SK-N-DZ (cell line): ENCODE data around the gene GBE1.

Experiments
- DNase-seq: peaks from one replicate; pipeline ENCODE4 v3.0.0-alpha.2; 2015; ENCODE audit warnings: low spot score

The GBE1 gene

DNA sequence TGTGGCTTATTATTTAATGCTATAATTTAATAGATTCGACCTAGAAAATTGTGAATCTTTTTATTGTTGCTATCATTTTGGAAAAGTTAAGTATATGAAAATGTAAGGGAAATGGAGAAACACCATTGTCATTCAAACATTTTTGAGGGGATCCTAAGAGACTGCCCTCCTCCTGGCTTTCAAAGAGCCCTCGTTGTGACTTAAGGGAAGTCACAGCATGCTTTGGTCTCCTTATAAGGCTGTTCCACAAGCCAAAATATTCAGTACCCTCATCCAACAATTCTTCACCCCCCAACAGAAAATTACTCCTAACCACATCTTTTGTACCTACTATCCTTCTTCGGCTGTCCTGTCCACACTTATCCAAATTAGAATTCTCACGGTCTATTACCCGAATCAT, 140.2 kb downstream of the GBE1 start:
- DNase-seq, result no peak

DNA sequence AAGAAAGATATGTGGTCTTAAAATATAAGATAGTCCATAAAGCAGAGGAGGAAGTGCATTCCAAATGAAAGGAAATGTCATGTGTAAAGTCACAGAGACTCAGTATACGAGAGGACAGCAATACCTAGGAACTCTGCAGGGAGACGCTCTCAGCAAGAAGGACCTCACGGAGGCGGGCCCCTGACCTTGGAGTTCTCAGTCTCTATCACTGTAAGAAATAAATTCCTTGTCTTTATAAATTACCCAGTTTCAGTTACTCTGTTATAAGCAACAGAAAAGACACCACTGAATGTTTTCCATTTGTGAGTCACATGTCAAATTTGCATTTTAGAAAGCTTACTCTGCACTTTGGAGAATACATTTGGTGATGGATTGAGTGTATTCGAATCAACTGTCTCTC, 140.6 kb downstream of the GBE1 start:
- DNase-seq, result no peak

GRCh38 chr3:81612768-81613167, 148.7 kb downstream of the GBE1 start:
- no peak for DNase-seq

DNA sequence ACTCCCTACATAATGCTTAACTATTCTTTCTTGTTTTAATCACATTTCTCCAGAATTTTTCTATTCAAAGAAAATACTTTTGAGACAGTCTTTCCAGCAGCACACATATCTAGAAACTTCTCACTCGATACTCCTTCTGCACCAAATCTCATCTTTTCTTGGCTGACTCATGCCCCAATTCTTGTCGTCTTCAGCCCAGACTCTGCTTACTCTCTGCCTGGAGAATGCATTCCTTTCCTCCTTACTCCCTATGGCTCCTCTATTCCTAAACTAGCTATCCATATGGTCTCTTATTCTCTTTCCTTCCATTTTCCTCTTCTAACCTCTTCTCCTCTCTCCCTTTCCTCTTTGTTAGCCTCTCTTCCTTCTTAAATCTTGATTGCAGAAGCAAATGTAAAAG, 158.7 kb downstream of the GBE1 start:
- DNase-seq, result no peak

- DNase-seq, result no peak
Measured at GRCh38 chr3:81601707-81602305, 159.6 kb downstream of the GBE1 start.

GRCh38 chr3:81592101-81592500, 169.3 kb downstream of the GBE1 start:
- no peak for DNase-seq

- no peak for DNase-seq
Measured at GRCh38 chr3:81585937-81586336, 175.5 kb downstream of the GBE1 start.

DNA sequence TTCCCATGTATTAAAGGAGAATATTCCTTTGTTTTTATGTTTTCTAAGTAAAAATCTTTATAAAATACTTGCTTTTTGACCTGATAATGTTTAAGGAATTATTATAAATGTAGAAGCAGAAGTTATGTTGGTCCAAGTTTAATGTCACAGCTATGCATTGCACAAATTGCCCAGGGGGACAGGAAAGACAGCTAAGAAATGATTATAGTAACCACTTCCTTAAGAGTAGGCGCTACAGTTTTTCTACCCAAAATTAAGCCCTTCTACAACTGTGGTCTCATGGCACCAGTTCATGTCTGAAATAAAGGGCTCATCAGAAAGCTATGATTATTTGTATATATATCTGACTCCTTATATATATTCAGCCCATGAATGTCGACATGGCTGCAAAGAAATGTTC, 176.4 kb downstream of the GBE1 start:
- no peak for DNase-seq

- peak; percentile 55 for DNase-seq
Measured at GRCh38 chr3:81581966-81582599, 179.4 kb downstream of the GBE1 start.

DNA sequence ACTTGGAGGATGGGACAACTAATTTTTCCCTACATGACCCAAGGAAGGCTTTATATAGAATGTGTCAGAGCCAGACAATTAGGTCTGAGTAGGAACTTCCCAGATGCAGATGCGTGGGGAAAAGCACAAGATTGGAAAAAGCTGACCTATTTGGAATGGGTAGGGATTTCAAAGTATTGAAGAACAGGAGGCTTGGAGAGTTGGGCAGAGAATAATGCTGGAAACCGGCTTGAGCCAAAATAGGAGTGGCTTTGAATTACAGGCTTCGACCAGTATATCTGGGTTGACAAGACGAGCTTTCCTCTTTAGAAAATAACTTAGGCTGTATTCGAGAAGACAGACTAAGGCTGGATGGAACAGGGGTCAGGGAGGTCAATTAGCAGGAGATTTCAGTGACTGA, 181.1 kb downstream of the GBE1 start:
- DNase-seq, result no peak

GRCh38 chr3:81579744-81580143, 181.7 kb downstream of the GBE1 start:
- no peak for DNase-seq

DNA sequence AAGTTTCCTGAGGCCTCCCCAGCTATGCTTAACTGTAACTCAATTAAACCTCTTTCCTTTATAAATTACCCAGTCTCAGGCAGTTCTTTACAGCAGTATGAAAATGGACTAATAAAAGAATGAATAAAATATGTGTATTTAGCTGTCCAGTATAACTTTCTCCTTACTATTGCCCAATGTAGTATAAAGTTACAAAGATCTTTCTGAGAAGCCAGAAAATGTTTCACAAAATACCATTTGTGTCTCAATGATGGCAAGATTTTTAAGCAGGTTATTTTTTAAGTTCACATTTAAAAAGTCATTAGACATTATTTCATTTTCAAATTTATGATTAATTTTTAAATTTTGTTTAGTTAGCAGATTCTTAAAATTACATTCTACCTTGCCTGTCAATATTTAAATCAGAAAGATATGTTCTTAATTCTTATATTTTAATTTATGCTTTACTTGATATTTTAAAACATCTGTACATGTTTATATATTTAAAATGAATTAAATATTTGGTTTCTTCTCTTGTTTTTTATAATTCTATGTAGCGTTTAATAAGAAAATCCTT, 189.2 kb downstream of the GBE1 start:
- DNase-seq, result no peak

DNA sequence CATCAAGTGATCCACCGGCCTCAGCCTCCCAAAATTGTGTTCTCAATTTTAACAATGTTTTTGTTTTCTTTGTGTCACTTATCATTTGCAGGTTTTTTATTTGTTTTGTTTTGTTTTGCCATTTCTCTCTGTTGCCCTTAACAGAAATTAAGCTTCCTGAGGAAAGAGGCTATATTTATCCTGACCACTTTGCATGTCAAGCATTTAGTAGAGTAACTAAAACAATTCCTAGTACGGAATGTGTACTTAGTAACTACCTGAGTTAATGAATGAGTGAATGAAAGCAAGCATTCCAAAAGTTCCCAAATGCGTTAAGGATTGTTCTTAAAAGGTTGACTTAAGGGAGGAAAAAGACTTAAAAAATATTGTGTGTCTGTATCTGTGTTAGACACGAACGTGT, 193.1 kb downstream of the GBE1 start:
- no peak for DNase-seq

DNA sequence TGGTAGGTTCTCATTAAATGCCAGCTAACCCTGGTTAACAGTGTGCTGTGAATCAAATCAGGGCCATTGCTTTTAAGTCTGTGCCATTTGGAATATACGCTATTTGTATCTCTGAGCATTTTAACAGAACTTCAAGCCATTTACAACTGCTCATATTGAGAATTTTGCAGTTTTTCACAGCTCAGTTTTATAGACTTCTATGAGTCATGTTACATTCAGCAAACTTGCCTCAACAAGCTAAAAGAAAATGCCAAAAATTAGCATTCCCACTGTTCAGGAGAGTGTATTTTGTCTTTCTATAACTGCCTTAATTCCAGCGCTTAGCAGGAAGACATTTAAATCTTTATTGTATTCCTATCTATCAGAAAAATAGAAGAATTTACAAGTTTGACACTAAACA, 196.4 kb downstream of the GBE1 start:
- DNase-seq, result no peak

GRCh38 chr3:81558106-81558505, 203.3 kb downstream of the GBE1 start:
- no peak for DNase-seq

DNA sequence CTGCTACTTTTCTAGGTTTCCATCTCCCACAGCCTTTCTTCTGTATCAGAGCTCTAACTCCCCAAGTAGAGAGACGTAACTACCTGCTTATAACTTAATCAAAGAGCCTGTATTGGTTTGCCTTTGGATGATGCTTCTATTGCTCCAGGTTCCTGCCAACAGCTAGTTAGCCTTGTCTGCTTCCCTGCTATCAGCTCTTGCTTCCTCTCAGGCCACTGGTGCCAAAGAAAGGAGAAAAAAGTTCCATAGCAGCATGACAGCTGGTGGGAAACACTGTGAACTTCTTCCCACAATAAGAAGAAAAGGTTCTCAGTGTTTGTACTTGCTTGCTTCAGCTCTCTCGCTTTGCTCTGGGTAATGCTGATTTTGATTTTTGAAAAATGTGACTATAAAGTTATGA, 206.6 kb downstream of the GBE1 start:
- DNase-seq, result no peak

GRCh38 chr3:81554388-81554787, 207.1 kb downstream of the GBE1 start:
- no peak for DNase-seq

DNA sequence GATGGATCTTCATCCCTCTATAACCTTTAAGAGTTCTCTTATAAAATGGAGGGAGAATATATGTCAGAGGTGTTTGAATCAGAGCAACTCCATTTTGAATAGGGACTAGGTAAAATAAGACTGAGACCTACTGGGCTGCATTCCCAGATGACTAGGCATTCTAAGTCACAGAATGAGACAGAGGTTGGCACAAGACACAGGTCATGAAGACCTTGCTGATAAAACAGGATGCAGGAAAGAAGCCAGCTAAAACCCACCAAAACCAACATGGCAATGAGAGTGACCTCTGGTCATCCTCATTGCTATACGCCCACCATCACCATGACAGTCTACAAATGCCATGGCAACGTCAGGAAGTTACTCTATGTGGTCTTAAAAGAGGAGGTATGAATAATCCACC, 211.0 kb downstream of the GBE1 start:
- DNase-seq, result no peak

DNA sequence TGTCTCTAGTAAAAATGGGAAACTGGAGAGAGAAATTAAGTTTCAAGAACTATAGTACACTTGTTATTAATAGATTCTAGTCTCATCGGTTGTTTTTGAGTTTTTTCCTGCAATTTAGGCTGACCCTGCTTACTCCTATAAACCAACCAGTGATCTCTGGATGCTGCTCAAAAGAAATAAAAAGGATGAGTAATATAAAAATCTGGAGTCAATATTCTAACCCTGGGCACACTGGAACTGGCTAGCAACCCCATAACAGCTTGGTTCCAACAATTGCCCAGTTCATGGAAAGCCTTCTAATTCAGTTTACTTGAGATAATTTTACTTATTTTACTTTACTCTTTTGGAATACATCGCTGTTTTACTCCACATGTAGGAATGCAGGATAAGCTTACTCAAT, 211.6 kb downstream of the GBE1 start:
- no peak for DNase-seq

GRCh38 chr3:81549388-81549787, 212.1 kb downstream of the GBE1 start:
- no peak for DNase-seq

DNA sequence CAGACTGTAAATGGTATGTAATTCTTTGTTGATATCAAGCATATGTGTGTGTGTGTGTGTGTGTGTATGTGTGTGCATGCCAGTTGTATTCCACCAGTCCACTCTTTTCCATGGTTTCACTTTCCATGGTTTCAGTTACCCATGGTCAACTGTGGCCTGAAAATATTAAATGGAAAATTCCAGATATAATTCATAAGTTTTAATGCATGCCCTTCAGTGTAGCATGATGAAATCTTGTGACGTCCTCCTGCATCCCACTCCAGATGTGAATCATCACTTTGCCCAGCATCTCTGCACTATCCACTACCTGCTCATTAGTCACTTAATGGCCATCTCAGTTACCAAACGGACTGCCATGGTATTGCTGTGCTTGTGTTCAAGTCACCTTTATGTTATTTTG, 215.9 kb downstream of the GBE1 start:
- no peak for DNase-seq

DNA sequence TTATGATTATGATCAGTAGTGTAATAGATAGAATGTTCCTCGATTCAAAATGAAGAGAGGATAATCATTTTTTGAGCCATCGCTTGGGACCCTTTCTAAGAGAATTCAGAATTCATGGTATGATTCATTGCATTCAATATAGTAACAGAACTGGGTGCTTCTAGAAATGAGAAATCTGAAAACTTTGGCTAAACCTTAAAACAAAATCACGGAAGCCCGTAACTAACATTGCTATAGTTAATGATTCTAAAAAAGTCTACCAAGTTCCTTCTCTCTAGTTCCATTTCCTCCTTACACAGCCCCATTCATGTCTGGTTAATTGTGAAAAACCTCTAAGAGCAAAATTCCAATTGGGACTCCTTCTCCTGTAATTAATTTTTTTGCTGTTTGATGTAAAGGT, 217.1 kb downstream of the GBE1 start:
- no peak for DNase-seq

GRCh38 chr3:81540787-81541186, 220.7 kb downstream of the GBE1 start:
- no peak for DNase-seq

DNA sequence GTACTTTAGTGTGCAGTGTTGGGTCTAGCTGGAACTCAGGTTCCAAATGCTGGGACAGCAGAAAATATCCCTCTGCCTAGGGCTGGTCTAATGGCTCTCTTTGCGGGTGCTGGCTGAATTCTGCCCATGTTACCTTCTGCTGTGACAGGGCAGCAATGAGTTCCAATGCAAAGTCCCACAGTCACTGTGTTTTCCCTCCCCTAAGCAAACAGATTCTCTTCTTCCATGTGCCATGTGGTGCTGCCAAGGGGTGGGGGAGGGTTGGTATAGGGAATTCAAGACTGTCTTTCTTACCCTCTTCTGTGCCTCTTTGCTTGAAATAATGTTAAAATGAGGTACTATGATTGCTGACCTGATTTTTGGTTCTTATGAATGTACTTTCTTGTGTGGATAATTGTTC, 229.6 kb downstream of the GBE1 start:
- no peak for DNase-seq
